HG03066 (cell line): ENCODE data around the gene TBXA2R.
"Not testable (repeated sequence)": the region's sequence is repeated elsewhere in the genome, so short reads cannot be mapped to it uniquely, and the experiment has no call there.

Experiments used
- ATAC-seq: cut with Tn5 transposase; IDR thresholded peaks from one replicate; pipeline ENCODE4 v1.9.1; 2021; ENCODE audit warnings: low read depth; ENCODE audit not compliant: unreplicated experiment

Gene TBXA2R

DNA sequence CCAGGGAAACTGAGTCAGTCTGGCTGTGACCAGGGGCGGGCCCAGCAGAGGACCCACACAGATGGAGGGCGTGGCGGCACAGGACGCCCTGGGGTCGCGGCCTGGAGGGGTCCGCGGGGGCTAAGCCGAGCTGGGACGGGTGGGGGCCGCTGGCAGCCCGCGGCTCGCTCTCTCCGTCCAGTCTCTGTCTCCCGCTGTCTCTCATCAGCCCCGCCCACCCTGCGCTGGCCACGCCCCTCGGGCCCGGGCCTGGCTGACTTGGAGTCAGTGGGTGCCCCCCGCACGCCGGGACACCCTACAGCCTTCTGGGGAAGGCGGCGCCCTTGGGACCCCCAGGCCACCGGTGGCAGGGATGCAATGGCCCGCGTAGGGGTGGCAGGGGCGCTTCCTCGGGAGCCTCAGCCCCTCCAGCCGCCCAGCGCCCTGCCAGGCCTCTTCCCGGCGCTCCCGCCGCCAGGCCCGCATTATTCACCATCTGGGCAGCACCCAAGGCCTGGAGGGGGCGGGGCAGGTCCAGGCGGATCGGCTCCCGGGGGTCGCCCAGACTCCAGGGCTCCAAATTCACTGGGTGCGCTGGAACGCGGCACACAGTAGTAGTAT, at the start of gene TBXA2R:
Gene TBXA2R (minus strand): TSS at position 186 of the 600 bp plus-strand sequence. CDS start 6,241 bp downstream, outside the sequence.
- no peak for ATAC-seq

DNA sequence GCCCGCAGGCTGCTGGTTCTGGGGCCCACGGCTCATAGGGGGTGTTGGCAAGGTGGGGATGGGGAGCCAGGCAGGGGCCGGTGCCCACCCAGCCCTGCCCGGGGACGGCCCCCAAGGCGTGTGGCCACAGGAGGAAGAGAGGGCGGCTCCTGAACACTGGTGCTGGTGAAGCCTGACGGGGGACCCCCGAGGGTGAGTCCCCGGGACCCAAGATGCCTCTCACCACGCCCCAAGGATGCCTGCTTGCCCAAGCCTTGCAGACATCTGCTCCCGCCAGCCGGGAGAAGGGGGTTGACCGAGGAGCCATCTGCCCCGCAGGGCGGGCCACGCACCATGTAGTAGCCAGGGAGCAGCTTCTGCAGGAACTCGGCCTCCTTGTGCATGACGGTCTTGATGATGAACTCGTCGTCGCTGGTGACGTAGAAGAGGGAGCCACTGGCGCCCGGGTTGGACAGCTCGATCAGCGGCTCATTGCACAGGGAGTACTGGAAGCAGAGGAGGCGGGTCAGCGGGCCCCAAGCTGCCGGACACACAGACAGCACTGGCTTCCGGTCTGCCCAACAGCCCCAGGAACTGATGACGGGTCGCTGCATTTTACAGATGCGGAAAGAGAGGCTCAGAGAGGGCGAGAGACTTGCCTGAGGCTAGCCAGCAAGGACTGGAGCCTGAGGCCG, 49.5 kb upstream of the TBXA2R start:
- ATAC-seq: no peak

DNA sequence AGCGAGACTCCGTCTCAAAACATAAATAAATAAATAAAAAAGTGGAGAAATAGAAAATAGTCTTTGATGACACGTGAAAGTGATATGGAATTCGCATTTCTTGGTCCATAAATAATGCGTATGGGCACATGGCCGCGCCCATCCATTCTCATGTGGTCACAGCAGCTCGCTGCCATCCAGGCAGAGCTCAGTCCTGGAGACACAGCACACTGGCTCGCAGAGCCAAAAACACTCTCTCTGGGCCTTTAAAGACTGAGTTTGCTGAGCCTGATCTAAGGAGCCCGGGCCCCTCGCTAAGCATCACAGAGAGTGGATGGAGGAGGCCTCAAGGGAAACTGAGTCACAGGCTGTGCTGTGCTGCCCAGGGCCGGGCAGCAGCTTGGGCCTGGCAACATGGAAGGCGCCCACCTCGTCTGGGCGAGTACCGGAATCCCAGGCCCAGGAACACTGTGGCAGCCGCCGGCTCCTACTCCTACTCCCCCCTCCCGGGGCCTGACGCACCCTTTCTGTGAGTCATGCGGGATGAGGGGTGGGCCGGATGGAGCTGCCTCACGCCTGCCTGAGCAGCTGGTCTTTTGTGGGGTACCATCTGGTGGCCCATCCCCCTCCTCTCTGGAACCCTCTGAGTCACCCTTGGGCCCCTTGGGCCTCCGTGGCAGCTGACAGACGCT, 48.9 kb upstream of the TBXA2R start:
- ATAC-seq: no peak

DNA sequence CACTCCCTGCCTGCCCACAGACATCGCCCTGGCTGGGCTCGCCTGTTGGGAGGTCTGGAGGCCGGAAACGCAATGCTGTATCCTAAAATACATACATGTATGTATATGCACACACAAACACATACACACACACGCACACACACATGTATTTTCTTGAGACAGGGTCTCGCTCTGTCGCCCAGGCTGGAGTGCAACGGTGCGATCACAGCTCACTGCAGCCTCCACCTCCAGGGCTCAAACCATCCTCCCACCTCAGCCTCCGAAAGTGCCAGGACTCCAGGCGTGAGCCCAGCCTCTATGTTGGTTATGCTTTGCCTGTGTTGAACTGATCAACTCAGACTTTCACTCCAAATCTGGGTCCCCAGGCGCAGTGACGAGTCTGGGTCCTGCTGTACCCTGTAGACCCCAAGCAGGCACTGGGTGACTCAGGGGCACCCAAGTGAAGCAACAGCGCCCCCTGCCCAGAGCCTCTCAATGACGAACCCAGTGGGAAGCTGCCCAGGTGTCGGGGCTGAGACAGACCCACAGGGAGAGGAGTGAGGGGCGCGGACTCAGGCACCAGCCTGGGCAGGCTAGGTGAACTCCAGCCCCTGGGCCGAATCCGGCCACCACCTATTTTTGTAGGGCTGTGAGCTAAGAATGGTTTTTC, 47.3 kb upstream of the TBXA2R start:
- ATAC-seq: no peak

DNA sequence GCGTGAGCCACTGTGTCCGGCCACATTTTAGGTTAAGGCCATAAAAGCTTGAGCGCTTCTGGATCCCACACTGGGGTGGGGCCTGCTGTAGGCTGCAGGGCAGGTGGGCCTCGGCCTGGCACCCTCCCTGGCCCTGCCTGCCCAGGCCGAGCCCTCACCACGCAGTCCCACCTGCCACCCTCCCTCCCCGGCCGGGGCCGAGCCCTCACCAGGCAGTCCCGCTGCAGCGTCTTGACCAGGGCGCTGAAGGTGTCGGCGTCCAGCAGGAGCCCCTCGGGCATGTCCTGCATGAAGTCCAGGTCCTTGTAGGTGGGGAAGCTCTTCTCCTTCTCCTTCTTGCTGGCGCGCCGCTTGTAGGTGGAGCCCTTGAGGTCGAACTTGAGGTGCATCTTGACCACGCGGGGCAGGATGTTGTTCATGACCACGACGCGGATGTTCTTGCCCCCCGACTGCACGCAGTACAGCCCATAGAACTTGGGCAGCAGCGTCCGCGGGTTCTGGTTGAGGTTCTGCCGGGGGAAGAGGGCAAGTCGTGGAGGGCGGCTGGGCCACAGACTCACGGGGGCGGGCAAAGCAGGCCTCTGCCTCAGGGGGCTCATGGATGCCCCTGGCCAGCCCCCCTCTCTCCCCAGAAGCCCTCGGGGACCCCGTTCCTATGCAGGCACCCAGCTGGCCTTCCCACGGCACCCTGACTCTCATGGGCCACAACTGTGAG, 46.6 kb upstream of the TBXA2R start:
- ATAC-seq: no peak

DNA sequence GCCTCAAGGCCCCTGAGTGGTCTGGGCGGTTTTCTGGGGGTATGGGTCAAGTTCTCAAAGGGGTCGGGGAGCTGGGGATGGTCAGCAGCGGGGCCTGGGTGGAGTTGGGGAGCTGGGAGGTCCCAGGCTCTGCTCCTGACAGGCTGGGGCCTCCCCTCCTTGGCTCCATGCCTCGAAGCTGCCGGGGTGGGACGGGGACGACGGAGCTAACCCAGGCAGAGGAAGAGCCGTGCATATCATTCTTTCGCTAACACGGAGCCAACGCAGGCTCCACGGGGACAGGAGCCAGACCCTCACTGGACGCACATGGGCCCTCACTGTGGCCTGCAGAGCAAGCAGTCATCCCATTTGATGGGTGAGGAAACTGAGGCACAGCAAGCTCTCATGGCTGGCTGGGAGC, 45.7 kb upstream of the TBXA2R start:
- no peak for ATAC-seq

DNA sequence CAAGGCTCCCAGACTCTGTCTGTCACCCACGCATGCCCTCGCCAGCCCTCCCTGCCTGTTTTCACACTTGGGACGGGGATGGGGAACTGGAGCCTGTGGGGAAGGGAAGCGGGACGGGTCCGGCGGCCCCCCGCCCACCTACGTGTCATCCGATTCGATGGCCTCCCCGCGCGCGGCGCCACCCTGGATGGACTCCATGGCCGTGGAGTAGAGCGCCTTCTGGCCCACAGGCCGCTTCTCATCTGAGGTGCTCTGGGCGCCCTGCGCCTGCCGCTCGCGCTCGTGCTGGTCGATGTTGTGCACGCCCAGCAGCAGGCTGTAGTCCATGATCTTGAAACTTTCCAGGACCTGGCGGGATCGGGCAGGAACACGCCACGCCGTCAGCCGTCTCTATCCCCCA, 45.0 kb upstream of the TBXA2R start:
- no peak for ATAC-seq

DNA sequence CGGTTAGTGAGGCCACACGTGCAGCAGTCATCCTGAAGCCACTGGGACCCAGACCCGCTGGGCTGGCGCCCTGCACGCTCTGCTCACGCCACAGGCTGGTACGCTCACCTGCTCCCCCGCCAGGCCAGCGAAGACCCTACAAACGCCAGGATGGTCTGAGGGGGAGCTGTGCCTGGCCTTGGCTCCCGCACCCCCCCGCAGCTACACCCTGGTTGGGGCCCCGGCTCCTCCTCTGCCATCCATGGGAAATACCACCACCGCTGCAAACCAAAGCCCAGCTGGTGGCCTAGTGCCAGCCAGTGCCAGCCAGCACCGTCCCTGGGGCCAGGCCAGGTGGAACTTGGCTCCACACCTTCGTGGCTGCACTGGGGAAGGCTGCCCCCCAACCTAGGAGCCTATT, 43.2 kb upstream of the TBXA2R start:
- no peak for ATAC-seq

DNA sequence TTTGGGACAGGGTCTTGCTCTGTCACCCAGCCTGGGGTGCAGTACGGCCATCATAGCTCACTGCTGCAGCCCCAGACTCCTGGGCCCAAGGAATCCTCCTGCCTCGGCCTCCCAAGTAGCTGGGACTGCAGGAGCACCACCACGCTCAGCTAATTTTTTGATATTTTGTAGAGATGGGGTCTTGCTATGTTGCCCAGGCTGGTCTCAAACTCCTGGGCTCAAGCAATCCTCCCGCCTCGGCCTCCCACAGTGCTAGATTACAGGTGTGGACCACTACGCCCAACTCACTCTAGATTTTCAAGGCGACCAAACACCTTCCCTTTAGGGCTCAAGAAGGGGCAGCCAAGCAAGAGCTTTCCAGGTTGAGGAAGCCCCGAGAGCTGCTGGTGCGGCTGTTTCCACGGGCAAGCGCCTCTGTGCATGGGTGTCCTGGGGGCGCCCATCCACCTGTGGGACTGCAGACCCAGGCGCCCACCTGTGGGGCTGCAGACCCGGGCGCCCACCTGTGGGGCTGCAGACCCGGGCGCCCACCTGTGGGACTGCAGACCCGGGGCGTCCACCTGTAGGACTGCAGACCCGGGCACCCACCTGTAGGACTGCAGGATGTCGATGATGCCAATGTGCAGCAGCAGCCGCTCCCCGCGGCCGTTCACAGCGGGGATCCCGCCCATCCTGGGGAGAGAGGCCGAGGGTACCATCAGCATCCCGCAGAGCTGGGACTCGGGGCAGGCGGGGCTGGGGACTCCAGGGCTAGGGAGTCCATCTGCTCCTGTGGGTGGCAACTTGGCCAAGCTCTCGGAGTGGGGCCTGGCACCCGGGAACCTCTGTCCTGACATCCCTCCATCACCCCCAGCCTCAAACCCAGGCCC, 41.6 kb upstream of the TBXA2R start:
- no peak for ATAC-seq

DNA sequence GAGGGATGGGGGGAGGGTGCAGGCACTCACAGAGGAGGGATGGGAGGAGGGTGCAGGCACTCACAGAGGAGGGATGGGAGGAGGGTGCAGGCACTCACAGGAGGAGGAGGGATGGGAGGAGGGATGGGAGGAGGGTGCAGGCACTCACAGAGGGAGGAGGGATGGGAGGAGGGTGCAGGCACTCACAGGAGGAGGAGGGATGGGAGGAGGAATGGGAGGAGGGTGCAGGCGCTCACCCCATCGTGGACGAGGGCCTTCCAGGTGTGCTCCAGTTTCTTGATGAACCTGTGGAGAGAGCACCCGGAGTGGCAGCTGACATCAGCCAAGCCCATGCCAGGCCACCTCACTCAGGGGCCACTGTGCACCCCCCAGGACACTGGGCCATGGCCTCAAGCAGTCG, 40.4 kb upstream of the TBXA2R start:
- not testable (repeated sequence) for ATAC-seq

DNA sequence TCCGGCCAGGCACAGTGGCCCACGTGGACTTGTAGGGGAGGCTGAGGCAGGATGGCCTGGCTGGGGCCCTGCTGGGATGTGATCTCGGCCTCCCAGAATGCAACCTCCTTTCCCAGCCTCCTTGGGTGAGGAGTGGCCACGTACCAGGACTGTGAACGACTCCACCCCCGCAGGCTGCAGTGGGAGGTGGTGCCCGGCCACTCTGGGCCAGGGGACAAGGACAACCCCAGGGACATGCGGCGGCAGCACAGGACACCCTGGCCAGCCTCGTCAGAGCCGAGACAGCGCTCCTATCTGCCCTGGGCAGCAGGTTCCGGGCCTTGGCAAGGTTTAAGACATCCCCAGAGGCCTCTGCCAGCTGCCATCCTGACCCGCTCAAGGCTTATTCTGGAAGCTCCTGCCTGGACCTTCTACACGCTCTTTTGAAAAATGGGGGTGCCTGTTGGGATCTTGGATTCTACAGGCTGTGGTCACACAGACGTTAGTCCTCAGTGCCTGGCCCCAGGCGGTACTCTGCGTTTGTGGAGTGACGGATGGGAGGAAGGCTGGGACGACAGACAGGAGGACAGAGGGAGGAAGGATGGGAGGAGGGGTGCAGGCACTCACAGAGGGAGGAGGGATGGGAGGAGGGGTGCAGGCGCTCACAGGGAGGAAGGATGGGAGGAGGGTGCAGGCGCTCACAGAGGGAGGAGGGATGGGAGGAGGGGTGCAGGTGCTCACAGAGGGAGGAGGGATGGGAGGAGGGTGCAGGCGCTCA, 39.8 kb upstream of the TBXA2R start:
- no peak for ATAC-seq

DNA sequence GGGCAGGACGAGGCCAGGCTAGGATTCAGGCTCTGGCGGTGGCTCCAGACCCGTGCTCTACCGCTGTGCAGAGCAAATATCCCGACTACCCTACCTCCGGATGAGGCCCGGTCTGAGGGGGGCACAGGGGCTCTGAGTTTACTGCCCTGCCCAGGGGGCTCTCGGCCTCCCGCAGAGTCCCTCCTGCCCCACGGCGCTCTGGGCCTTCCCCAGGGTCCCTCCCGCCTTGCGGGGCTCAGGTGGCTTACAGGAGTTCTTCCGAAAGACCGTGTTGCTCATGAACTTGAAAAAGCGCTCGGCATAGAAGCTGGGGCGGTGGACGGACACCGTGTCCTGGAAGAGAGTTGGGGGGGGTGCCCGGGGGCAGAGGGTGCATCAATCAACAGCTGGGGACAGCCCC, 39.1 kb upstream of the TBXA2R start:
- no peak for ATAC-seq

DNA sequence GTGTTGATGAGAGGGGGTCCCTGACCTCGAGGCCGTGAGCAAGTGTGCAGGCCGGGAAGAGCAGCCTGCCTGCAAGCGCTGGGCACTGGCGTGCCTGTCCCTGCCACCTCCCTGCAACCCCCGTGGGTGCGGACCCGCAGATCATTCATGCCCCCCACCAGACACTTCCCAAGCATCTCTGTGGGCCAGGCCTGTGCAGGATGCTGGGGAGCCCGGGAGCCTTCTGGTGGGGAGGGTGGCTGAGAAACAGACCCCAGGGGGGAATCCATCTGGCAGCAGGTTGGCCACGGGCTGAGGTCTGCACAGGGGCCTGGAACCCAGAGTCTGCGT, 38.4 kb upstream of the TBXA2R start:
- ATAC-seq: no peak

DNA sequence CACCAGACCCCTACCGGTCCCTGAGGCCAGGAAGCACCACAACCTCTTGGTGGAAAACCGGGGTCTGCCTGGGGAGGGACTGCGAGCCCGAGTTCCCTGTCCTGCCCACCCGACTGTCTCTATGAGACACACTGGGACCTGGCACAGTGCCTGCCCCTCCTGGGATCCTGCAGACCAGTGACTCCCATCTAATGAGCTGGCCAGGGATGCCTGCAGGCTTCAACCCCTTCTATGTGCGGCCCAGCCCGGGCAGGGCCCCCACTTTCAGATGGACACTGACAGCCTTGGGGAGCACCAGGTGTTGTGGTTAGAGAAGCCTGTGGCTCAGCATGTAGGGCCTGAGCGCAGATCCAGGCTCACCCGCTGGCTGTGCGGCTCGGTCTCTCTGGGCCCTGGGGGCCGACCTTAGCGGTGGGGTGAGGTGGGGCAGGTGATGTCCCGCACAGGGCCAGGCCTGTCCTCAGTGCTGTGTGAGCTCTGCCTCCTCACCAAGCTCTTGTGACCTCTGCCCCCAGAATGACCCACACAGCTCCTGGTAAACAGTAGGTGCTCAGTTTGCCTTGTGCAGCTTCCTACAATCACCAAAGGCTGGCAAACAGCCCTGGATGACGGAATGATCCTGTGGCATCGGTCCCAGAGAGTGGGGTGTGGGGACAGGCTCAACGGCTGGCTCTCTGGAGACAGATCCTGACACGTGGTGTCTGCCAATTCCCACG, 37.8 kb upstream of the TBXA2R start:
- ATAC-seq: no peak

DNA sequence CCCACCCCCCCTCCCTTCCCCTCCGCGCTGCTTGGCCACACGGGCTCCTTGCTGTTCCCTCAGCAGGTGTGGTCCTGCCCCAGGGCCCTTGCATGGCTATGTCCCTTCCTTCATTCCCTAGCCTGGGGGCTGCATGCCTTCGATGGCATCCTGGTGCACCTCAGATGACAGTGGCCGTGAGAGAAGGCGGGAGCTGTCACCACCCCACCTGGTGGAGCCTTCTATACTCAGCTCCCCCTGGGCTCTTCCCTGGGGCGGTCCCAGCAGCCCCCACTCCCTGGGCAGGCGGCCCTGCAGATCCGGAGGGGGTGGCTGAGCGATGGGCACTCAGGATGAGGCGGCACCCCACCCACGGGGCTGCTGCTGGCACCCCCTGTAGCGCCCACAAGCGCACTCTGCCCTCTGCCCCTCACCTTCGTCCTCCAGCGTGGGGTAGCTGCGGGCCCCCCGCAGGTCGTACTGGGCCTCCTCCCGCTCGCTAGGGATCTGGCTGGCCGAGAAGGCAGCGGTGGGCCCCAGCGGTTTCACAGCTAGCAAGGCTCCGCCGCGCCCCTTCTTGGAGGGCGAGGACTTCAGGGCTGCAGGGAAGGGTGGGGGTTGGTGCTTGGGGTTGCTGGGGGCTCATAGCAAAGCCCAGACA, 37.1 kb upstream of the TBXA2R start:
- ATAC-seq: no peak

DNA sequence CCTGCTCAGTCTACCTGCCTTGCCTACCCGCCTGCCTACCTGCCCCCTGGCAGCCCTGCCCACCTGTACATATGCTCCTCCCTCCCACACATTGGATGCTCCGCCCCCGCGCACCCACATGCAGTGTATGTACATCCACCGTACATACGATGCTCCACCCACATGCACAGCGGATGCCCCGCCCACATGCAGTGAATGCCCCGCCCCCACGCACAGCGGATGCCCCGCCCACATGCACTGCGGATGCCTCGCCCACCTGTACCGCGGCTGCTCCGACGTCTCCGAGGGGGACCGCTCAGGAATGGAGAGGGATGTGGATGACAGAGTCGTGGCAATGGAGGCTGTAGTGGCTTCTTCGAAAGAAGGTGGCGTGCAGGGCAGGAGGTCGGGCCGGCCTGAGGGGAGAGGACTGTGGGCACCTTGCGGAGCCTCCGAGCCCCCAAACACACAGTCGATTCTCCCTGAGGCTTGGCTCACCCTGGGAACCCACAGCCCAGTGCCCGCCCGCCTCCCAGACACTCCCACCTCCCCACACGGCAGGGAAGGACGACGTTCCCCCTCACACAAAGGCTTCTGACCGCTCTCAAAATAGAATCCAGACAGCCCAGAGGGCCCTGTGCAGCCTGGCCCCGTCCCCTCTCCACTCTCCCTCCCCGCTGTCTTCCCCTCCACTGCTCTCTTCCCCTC, 36.5 kb upstream of the TBXA2R start:
- no peak for ATAC-seq

DNA sequence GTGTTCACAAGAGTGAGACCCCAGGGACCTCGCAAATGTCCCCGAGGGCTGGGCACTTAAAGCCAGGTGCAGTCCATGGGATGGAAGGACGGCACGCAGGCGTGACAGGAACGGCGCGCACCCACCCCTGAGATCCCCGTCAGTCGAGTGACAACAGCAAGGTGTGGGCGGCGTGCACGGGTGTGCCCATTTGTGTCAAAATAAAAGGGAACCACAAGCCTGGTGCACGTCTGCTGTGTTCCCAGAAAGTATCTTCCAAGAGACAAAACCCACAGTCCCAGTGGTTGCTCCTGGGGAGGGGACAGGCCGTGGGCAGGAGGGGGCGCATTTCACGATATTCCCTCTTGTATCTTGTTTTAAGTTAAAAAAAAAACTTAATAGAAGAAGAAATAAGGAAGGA, 35.6 kb upstream of the TBXA2R start:
- ATAC-seq: no peak
